ENCODE measurements around the gene FSTL4. TPM values are rescaled to one million over a fixed set of nuclear protein-coding genes. Genes with fewer than 3 reads are reported as not detected.
"Not testable (repeated sequence)": the region's sequence is repeated elsewhere in the genome, so short reads cannot be mapped to it uniquely, and the experiment has no call there.

FSTL4 gene
- total RNA-seq, 1 donor from 2014 or later, result not detected

- Mint-ChIP-seq H3K4me1 (ENCODE audit: low read depth) (no peaks in the 10 kb centered on the region), H3K36me3 (ENCODE audit: low read depth) (no peaks in the 10 kb centered on the region)
- DNase-seq (ENCODE audit: low spot score), result no peak
Measured at GRCh38 chr5:133222521-133222920, 389.8 kb downstream of the FSTL4 start.

GRCh38 chr5:133222040-133222439, 390.3 kb downstream of the FSTL4 start:
- H3K27ac Mint-ChIP-seq, result no peak overlapping the region
- H3K4me3 Mint-ChIP-seq, result no peak overlapping the region
- no peaks in the 10 kb centered on the region for H3K36me3 Mint-ChIP-seq (ENCODE audit: low read depth)
- intact Hi-C loops (cut with micrococcal nuclease), result no loop called here
- H3K27me3 Mint-ChIP-seq (ENCODE audit: insufficient read depth), result no peaks in the 10 kb centered on the region
- H3K4me1 Mint-ChIP-seq (ENCODE audit: low read depth), result no peaks in the 10 kb centered on the region
- no peaks in the 10 kb centered on the region for H3K9me3 Mint-ChIP-seq
- no peak for DNase-seq (ENCODE audit: low spot score)

More at GRCh38 chr5:133222521-133222920, 389.8 kb downstream of the FSTL4 start:
- no peak overlapping the region for H3K27ac Mint-ChIP-seq
- H3K4me3 Mint-ChIP-seq, result no peak overlapping the region
- H3K9me3 Mint-ChIP-seq, result no peaks in the 10 kb centered on the region
- H3K27me3 Mint-ChIP-seq (ENCODE audit: insufficient read depth), result no peaks in the 10 kb centered on the region
- intact Hi-C loops (cut with micrococcal nuclease), result no loop called here

GRCh38 chr5:133220851-133221674, 391.3 kb downstream of the FSTL4 start:
- no peaks in the 10 kb centered on the region for H3K36me3 Mint-ChIP-seq (ENCODE audit: low read depth)
- no peaks in the 10 kb centered on the region for H3K4me1 Mint-ChIP-seq (ENCODE audit: low read depth)
- no peak overlapping the region for H3K4me3 Mint-ChIP-seq
- H3K9me3 Mint-ChIP-seq, result no peaks in the 10 kb centered on the region
- intact Hi-C loops (cut with micrococcal nuclease), result no loop called here
- H3K27ac Mint-ChIP-seq, result no peak overlapping the region
- no peak for DNase-seq (ENCODE audit: low spot score)
- H3K27me3 Mint-ChIP-seq (ENCODE audit: insufficient read depth), result no peaks in the 10 kb centered on the region

- no peak for DNase-seq (ENCODE audit: low spot score)
- intact Hi-C loops (cut with micrococcal nuclease), result no loop called here
- Mint-ChIP-seq H3K27ac (no peak overlapping the region), H3K4me1 (ENCODE audit: low read depth) (no peaks in the 10 kb centered on the region), H3K4me3 (no peak overlapping the region), H3K9me3 (no peaks in the 10 kb centered on the region), H3K27me3 (ENCODE audit: insufficient read depth) (no peaks in the 10 kb centered on the region), H3K36me3 (ENCODE audit: low read depth) (no peaks in the 10 kb centered on the region)
Measured at GRCh38 chr5:133219296-133219695, 393.0 kb downstream of the FSTL4 start.

GRCh38 chr5:133216138-133216537, 396.2 kb downstream of the FSTL4 start:
- DNase-seq (ENCODE audit: low spot score); H3K4me3 Mint-ChIP-seq: not testable (repeated sequence)

GRCh38 chr5:133214153-133214820, 398.1 kb downstream of the FSTL4 start:
- DNase-seq (ENCODE audit: low spot score), result no peak
- no peak overlapping the region for H3K4me3 Mint-ChIP-seq
- no peak overlapping the region for H3K27ac Mint-ChIP-seq

More at GRCh38 chr5:133216138-133216537, 396.2 kb downstream of the FSTL4 start:
- H3K27ac Mint-ChIP-seq; H3K27me3 Mint-ChIP-seq (ENCODE audit: insufficient read depth); intact Hi-C loops (cut with micrococcal nuclease); H3K4me1 Mint-ChIP-seq (ENCODE audit: low read depth); H3K9me3 Mint-ChIP-seq; H3K36me3 Mint-ChIP-seq (ENCODE audit: low read depth): not testable (repeated sequence)

GRCh38 chr5:133205649-133206048, 406.7 kb downstream of the FSTL4 start:
- intact Hi-C loops (cut with micrococcal nuclease), result no loop called here
- Mint-ChIP-seq H3K9me3 (no peaks in the 10 kb centered on the region), H3K27ac (no peak overlapping the region), H3K27me3 (ENCODE audit: insufficient read depth) (peaks cover 10% of the 10 kb centered on the region), H3K36me3 (ENCODE audit: low read depth) (no peaks in the 10 kb centered on the region), H3K4me1 (ENCODE audit: low read depth) (no peaks in the 10 kb centered on the region), H3K4me3 (no peak overlapping the region)
- DNase-seq (ENCODE audit: low spot score), result no peak

More at GRCh38 chr5:133214153-133214820, 398.1 kb downstream of the FSTL4 start:
- intact Hi-C loops (cut with micrococcal nuclease), result no loop called here
- H3K9me3 Mint-ChIP-seq, result no peaks in the 10 kb centered on the region
- no peaks in the 10 kb centered on the region for H3K36me3 Mint-ChIP-seq (ENCODE audit: low read depth)
- H3K27me3 Mint-ChIP-seq (ENCODE audit: insufficient read depth), result peaks cover 2% of the 10 kb centered on the region
- H3K4me1 Mint-ChIP-seq (ENCODE audit: low read depth), result no peaks in the 10 kb centered on the region

- Mint-ChIP-seq H3K27me3 (ENCODE audit: insufficient read depth) (peaks cover 10% of the 10 kb centered on the region), H3K36me3 (ENCODE audit: low read depth) (no peaks in the 10 kb centered on the region), H3K27ac (no peak overlapping the region), H3K4me3 (no peak overlapping the region), H3K4me1 (ENCODE audit: low read depth) (no peaks in the 10 kb centered on the region), H3K9me3 (no peaks in the 10 kb centered on the region)
- DNase-seq (ENCODE audit: low spot score), result no peak
- intact Hi-C loops (cut with micrococcal nuclease), result no loop called here
Measured at GRCh38 chr5:133205204-133205603, 407.1 kb downstream of the FSTL4 start.

GRCh38 chr5:133203317-133204305, 408.7 kb downstream of the FSTL4 start:
- no peak overlapping the region for H3K4me3 Mint-ChIP-seq
- no peaks in the 10 kb centered on the region for H3K4me1 Mint-ChIP-seq (ENCODE audit: low read depth)
- no peak overlapping the region for H3K27ac Mint-ChIP-seq
- peaks cover 8% of the 10 kb centered on the region for H3K27me3 Mint-ChIP-seq (ENCODE audit: insufficient read depth)
- DNase-seq (ENCODE audit: low spot score), result no peak
- intact Hi-C loops (cut with micrococcal nuclease), result no loop called here
- no peaks in the 10 kb centered on the region for H3K9me3 Mint-ChIP-seq
- H3K36me3 Mint-ChIP-seq (ENCODE audit: low read depth), result no peaks in the 10 kb centered on the region

- Mint-ChIP-seq H3K27me3 (ENCODE audit: insufficient read depth) (peaks cover 4% of the 10 kb centered on the region), H3K27ac (no peak overlapping the region), H3K4me3 (no peak overlapping the region), H3K4me1 (ENCODE audit: low read depth) (no peaks in the 10 kb centered on the region), H3K9me3 (no peaks in the 10 kb centered on the region), H3K36me3 (ENCODE audit: low read depth) (no peaks in the 10 kb centered on the region)
- intact Hi-C loops (cut with micrococcal nuclease), result no loop called here
- DNase-seq (ENCODE audit: low spot score), result no peak
Measured at GRCh38 chr5:133202066-133202665, 410.2 kb downstream of the FSTL4 start.

- intact Hi-C loops (cut with micrococcal nuclease), result no loop called here
- H3K4me1 Mint-ChIP-seq (ENCODE audit: low read depth), result no peaks in the 10 kb centered on the region
- H3K36me3 Mint-ChIP-seq (ENCODE audit: low read depth), result no peaks in the 10 kb centered on the region
- H3K27ac Mint-ChIP-seq, result no peak overlapping the region
- H3K9me3 Mint-ChIP-seq, result no peaks in the 10 kb centered on the region
- no peak overlapping the region for H3K4me3 Mint-ChIP-seq
- H3K27me3 Mint-ChIP-seq (ENCODE audit: insufficient read depth), result peaks cover 5% of the 10 kb centered on the region
- no peak for DNase-seq (ENCODE audit: low spot score)
Measured at GRCh38 chr5:133201310-133201709, 411.0 kb downstream of the FSTL4 start.

GRCh38 chr5:133200256-133200655, 412.1 kb downstream of the FSTL4 start:
- H3K4me3 Mint-ChIP-seq, result no peak overlapping the region
- no peaks in the 10 kb centered on the region for H3K9me3 Mint-ChIP-seq
- no peaks in the 10 kb centered on the region for H3K4me1 Mint-ChIP-seq (ENCODE audit: low read depth)
- intact Hi-C loops (cut with micrococcal nuclease), result no loop called here
- no peak overlapping the region for H3K27ac Mint-ChIP-seq
- peaks cover 5% of the 10 kb centered on the region for H3K27me3 Mint-ChIP-seq (ENCODE audit: insufficient read depth)
- H3K36me3 Mint-ChIP-seq (ENCODE audit: low read depth), result no peaks in the 10 kb centered on the region
- no peak for DNase-seq (ENCODE audit: low spot score)

All from activated T-helper 1 cell treated with anti-CD3 and anti-CD28 coated beads, Interleukin-12 subunit alpha, Interleukin-12 subunit beta, Interleukin-2, Interleukin-4 antibody, amounts not matched to agents 30 ng/mL and 10 ng/mL and 1 ng/mL, durations not matched to agents 14 hours and 24 hours and 36 hours (primary cell).